Vagina (tissue), 2 donors: ENCODE measurements around the gene SLFN5. TPM values are rescaled to one million over a fixed set of nuclear protein-coding genes. Genes with fewer than 3 reads are reported as not detected.
"Not testable (repeated sequence)": the region's sequence is repeated elsewhere in the genome, so short reads cannot be mapped to it uniquely, and the experiment has no call there.

ENCODE experiments used
- DNase-seq, 2 donors: peaks; one replicate each; pipeline ENCODE4 v3.0.0-alpha.2; 2017; ENCODE audit errors: extremely low spot score in 2 of 2
- H3K27ac ChIP-seq: fragments of 200-600 bp; sonication (generic); one replicate; pipeline ENCODE4 v1.5.1; 2019
- H3K27me3 ChIP-seq: fragments of 200-600 bp; sonication (generic); one replicate; pipeline ENCODE4 v1.5.1; 2019
- H3K36me3 ChIP-seq, 2 donors: fragments of 200-600 bp; sonication (generic); one replicate each; pipeline ENCODE4 v1.5.1; 2017 to 2019
- H3K4me1 ChIP-seq: fragments of 200-600 bp; sonication (generic); one replicate; pipeline ENCODE4 v1.5.1; 2019
- H3K4me3 ChIP-seq, 2 donors: fragments of 200-600 bp; sonication (generic); 1 replicate in 1 of 2; 2 replicates in 1 of 2; pipeline ENCODE4 v1.5.1; 2016 to 2019
- H3K9me3 ChIP-seq: fragments of 200-600 bp; sonication (generic); one replicate; pipeline ENCODE4 v1.5.1; 2019
- CTCF ChIP-seq, 3 experiments: fragments of 450-650 bp in 2 of 3; fragments of 200-600 bp in 1 of 3; sonication (generic) in 1 of 3; IDR thresholded peaks; one replicate each; pipeline ENCODE4 v1.5.1; 2017 to 2019; ENCODE audit warnings: antibody characterized with exemption in 3 of 3, mild to moderate bottlenecking in 2 of 3, moderate library complexity in 2 of 3
- POLR2A ChIP-seq, 2 donors: fragments of 450-650 bp; IDR thresholded peaks; one replicate each; pipeline ENCODE4 v1.6.1; 2017; ENCODE audit warnings: antibody characterized with exemption in 2 of 2, mild to moderate bottlenecking in 2 of 2, moderate library complexity in 2 of 2
- POLR2AphosphoS5 ChIP-seq, 2 donors: sonication (generic); formaldehyde crosslinking; IDR thresholded peaks; one replicate each; pipeline ENCODE4 v1.9.0; 2017; ENCODE audit warnings: antibody characterized with exemption in 2 of 2, mild to moderate bottlenecking in 2 of 2, low read depth in 1 of 2; ENCODE audit not compliant: insufficient read depth in 1 of 2
- intact Hi-C: fragments of 100-400 bp; cut with DNase I; formaldehyde crosslinking; loops from one replicate; pipeline ENCODE4 v1.15.1; 2023
- total RNA-seq: library from RNA; depleted of rRNA; stranded (reverse); fragments of >200 nt; gene quantifications from one replicate; pipeline ENCODE4 v1.2.3, GENCODE V29; 2016

SLFN5 gene
- total RNA-seq, 1 donor from 2014 or later, result 27.7 TPM

- DNase-seq, result no peak
- Histone ChIP-seq H3K4me1 (no peaks in the 10 kb centered on the region), H3K27ac (no peak overlapping the region), H3K36me3 (no peaks in the 10 kb centered on the region), H3K27me3 (no peaks in the 10 kb centered on the region), H3K4me3 (no peak overlapping the region), H3K9me3 (no peaks in the 10 kb centered on the region)
- intact Hi-C loops, result no loop called here
- TF ChIP-seq POLR2A (IDR thresholded peaks at IDR 0.05) (no peak), CTCF (IDR thresholded peaks at IDR 0.05) (no peak), POLR2AphosphoS5 (IDR thresholded peaks at IDR 0.05; ENCODE audit: insufficient read depth in 1 of 2, low read depth in 1 of 2) (no peak)
Measured at GRCh38 chr17:35222452-35222851, 20.4 kb upstream of the SLFN5 start.

GRCh38 chr17:35224436-35224835, 18.4 kb upstream of the SLFN5 start:
- Histone ChIP-seq H3K36me3 (no peaks in the 10 kb centered on the region), H3K4me3 (no peak overlapping the region), H3K4me1 (no peaks in the 10 kb centered on the region), H3K9me3 (no peaks in the 10 kb centered on the region), H3K27me3 (no peaks in the 10 kb centered on the region), H3K27ac (no peak overlapping the region)
- DNase-seq, result no peak
- TF ChIP-seq POLR2A (IDR thresholded peaks at IDR 0.05) (no peak), POLR2AphosphoS5 (IDR thresholded peaks at IDR 0.05; ENCODE audit: insufficient read depth in 1 of 2, low read depth in 1 of 2) (no peak), CTCF (IDR thresholded peaks at IDR 0.05) (no peak)
- intact Hi-C loops, result no loop called here

GRCh38 chr17:35227546-35227945, 15.3 kb upstream of the SLFN5 start:
- no peaks in the 10 kb centered on the region for H3K27me3 ChIP-seq
- H3K4me3 ChIP-seq, result no peak overlapping the region
- H3K4me1 ChIP-seq, result no peaks in the 10 kb centered on the region
- H3K36me3 ChIP-seq, result no peaks in the 10 kb centered on the region
- no peaks in the 10 kb centered on the region for H3K9me3 ChIP-seq
- TF ChIP-seq CTCF (IDR thresholded peaks at IDR 0.05) (no peak), POLR2AphosphoS5 (IDR thresholded peaks at IDR 0.05; ENCODE audit: insufficient read depth in 1 of 2, low read depth in 1 of 2) (no peak), POLR2A (IDR thresholded peaks at IDR 0.05) (no peak)
- DNase-seq, result no peak
- H3K27ac ChIP-seq, result no peak overlapping the region
- intact Hi-C loops, result no loop called here

GRCh38 chr17:35229638-35230037, 13.2 kb upstream of the SLFN5 start:
- intact Hi-C loops, result no loop called here
- DNase-seq, result no peak
- Histone ChIP-seq H3K27me3 (no peaks in the 10 kb centered on the region), H3K36me3 (no peaks in the 10 kb centered on the region), H3K4me1 (no peaks in the 10 kb centered on the region), H3K4me3 (no peak overlapping the region), H3K9me3 (no peaks in the 10 kb centered on the region), H3K27ac (no peak overlapping the region)
- TF ChIP-seq POLR2A (IDR thresholded peaks at IDR 0.05) (no peak), POLR2AphosphoS5 (IDR thresholded peaks at IDR 0.05; ENCODE audit: insufficient read depth in 1 of 2, low read depth in 1 of 2) (no peak), CTCF (IDR thresholded peaks at IDR 0.05) (no peak)

GRCh38 chr17:35234315-35234714, 8.6 kb upstream of the SLFN5 start:
- DNase-seq, H3K9me3 ChIP-seq, H3K36me3 ChIP-seq, H3K4me1 ChIP-seq, H3K4me3 ChIP-seq, H3K27ac ChIP-seq, intact Hi-C loops, H3K27me3 ChIP-seq: not testable (repeated sequence)

- Histone ChIP-seq H3K9me3 (no peaks in the 10 kb centered on the region), H3K36me3 (no peaks in the 10 kb centered on the region), H3K4me1 (no peaks in the 10 kb centered on the region), H3K27ac (no peak overlapping the region), H3K4me3 (no peak overlapping the region), H3K27me3 (no peaks in the 10 kb centered on the region)
- no peak for DNase-seq
- TF ChIP-seq CTCF (IDR thresholded peaks at IDR 0.05), result no peak
- no peak for TF ChIP-seq POLR2A (IDR thresholded peaks at IDR 0.05)
- TF ChIP-seq POLR2AphosphoS5 (IDR thresholded peaks at IDR 0.05; ENCODE audit: insufficient read depth in 1 of 2, low read depth in 1 of 2), result no peak
- intact Hi-C loops, result no loop called here
Measured at GRCh38 chr17:35235289-35235688, 7.6 kb upstream of the SLFN5 start.
